H9 (cell line): ENCODE data around the gene ETV6. TPM values are rescaled to one million over a fixed set of nuclear protein-coding genes. Genes with fewer than 3 reads are reported as not detected.
A peak's percentile ranks its signal among the peaks of the same experiment; 100 is the strongest.

ENCODE experiments used
- DNase-seq: peaks from one replicate; pipeline ENCODE4 v3.0.0-alpha.2; 2017
- H2AFZ ChIP-seq: one replicate; pipeline ENCODE4 v1.6.1; 2013; ENCODE audit warnings: mild to moderate bottlenecking, low read length, control low read depth, moderate library complexity
- H2AK5ac ChIP-seq: 2 replicates; pipeline ENCODE4 v1.6.1; 2013; ENCODE audit warnings: low read length, control low read depth, mixed read lengths; ENCODE audit not compliant: insufficient read length
- H2BK120ac ChIP-seq: one replicate; pipeline ENCODE4 v1.6.1; 2013; ENCODE audit warnings: low read depth, mild to moderate bottlenecking, low read length, control low read depth, inconsistent platforms; ENCODE audit not compliant: poor library complexity, severe bottlenecking
- H2BK12ac ChIP-seq: 2 replicates; pipeline ENCODE4 v1.6.1; 2013; ENCODE audit warnings: low read length, control low read depth, mixed read lengths, low read depth; ENCODE audit not compliant: insufficient read length
- H2BK15ac ChIP-seq: 2 replicates; pipeline ENCODE4 v1.6.1; 2013; ENCODE audit warnings: low read depth, low read length, control low read depth
- H2BK20ac ChIP-seq: one replicate; pipeline ENCODE4 v1.6.1; 2013; ENCODE audit warnings: low read depth, mild to moderate bottlenecking, low read length, control low read depth, inconsistent platforms; ENCODE audit not compliant: poor library complexity, severe bottlenecking
- H2BK5ac ChIP-seq: 2 replicates; pipeline ENCODE4 v1.6.1; 2013; ENCODE audit warnings: low read length, control low read depth, mixed read lengths; ENCODE audit not compliant: insufficient read length
- H3K14ac ChIP-seq: 2 replicates; pipeline ENCODE4 v1.6.1; 2013; ENCODE audit warnings: low read length, control low read depth; ENCODE audit not compliant: insufficient read depth
- H3K18ac ChIP-seq: 2 replicates; pipeline ENCODE4 v1.6.1; 2013; ENCODE audit warnings: low read depth, mild to moderate bottlenecking, mixed read lengths, low read length, control low read depth; ENCODE audit not compliant: insufficient read length
- H3K23ac ChIP-seq: 2 replicates; pipeline ENCODE4 v1.6.1; 2013; ENCODE audit warnings: low read length, control low read depth, mixed read lengths, low read depth; ENCODE audit not compliant: insufficient read length
- H3K23me2 ChIP-seq: 2 replicates; pipeline ENCODE4 v1.6.1; 2013; ENCODE audit warnings: low read depth, mild to moderate bottlenecking, mixed read lengths, low read length, control low read depth; ENCODE audit not compliant: insufficient read length, poor library complexity, severe bottlenecking
- H3K27ac ChIP-seq: 2 replicates; pipeline ENCODE4 v1.5.1; 2013; ENCODE audit warnings: low read length, control low read depth, mixed read lengths, low read depth; ENCODE audit not compliant: insufficient read length
- H3K27me3 ChIP-seq: 2 replicates; pipeline ENCODE4 v1.6.1; 2013; ENCODE audit warnings: low read length, control low read depth, inconsistent platforms; ENCODE audit not compliant: insufficient read depth
- H3K4ac ChIP-seq: 2 replicates; pipeline ENCODE4 v1.6.1; 2013; ENCODE audit warnings: low read depth, mild to moderate bottlenecking, control low read depth, inconsistent platforms, low read length, moderate library complexity
- H3K4me1 ChIP-seq: 2 replicates; pipeline ENCODE4 v1.6.1; 2013; ENCODE audit warnings: low read length, control low read depth, inconsistent platforms; ENCODE audit not compliant: insufficient read depth
- H3K4me2 ChIP-seq: 2 replicates; pipeline ENCODE4 v1.6.1; 2013; ENCODE audit warnings: low read length, control low read depth, mixed read lengths; ENCODE audit not compliant: insufficient read length, insufficient read depth
- H3K56ac ChIP-seq: 2 replicates; pipeline ENCODE4 v1.6.1; 2013; ENCODE audit warnings: low read depth, mild to moderate bottlenecking, mixed read lengths, low read length, control low read depth; ENCODE audit not compliant: insufficient read length
- H3K79me1 ChIP-seq: 2 replicates; pipeline ENCODE4 v1.6.1; 2013; ENCODE audit warnings: low read depth, mild to moderate bottlenecking, moderate library complexity, low read length, control low read depth, inconsistent platforms; ENCODE audit not compliant: insufficient read depth, poor library complexity, severe bottlenecking
- H3K79me2 ChIP-seq: 2 replicates; pipeline ENCODE4 v1.6.1; 2013; ENCODE audit warnings: low read length, control low read depth, inconsistent platforms; ENCODE audit not compliant: insufficient read depth
- H3K9ac ChIP-seq: 2 replicates; pipeline ENCODE4 v1.6.1; 2013; ENCODE audit warnings: low read length, control low read depth, mixed read lengths; ENCODE audit not compliant: insufficient read length; ENCODE audit errors: extremely low read depth
- H3K9me3 ChIP-seq: one replicate; pipeline ENCODE4 v1.6.1; 2013; ENCODE audit warnings: low read depth, low read length, inconsistent platforms; ENCODE audit not compliant: control insufficient read depth
- H3T11ph ChIP-seq: one replicate; pipeline ENCODE4 v1.6.1; 2013; ENCODE audit warnings: mild to moderate bottlenecking, low read length, control low read depth, inconsistent platforms
- H4K20me1 ChIP-seq: one replicate; pipeline ENCODE4 v1.6.1; 2013; ENCODE audit not compliant: control insufficient read depth, insufficient read length, insufficient read depth
- H4K5ac ChIP-seq: 2 replicates; pipeline ENCODE4 v1.6.1; 2013; ENCODE audit warnings: low read depth, mild to moderate bottlenecking, mixed read lengths, low read length, control low read depth; ENCODE audit not compliant: insufficient read length
- H4K8ac ChIP-seq: replicated peaks from 2 replicates; pipeline ENCODE4 v1.6.1; 2013; ENCODE audit warnings: low read length, control low read depth, mixed read lengths, low read depth; ENCODE audit not compliant: insufficient read length
- H4K91ac ChIP-seq: 2 replicates; pipeline ENCODE4 v1.6.1; 2013; ENCODE audit warnings: low read depth, mild to moderate bottlenecking, moderate library complexity, mixed read lengths, low read length, control low read depth; ENCODE audit not compliant: insufficient read length
- H3K27ac Mint-ChIP-seq, 3 experiments: 2 replicates in 2 of 3; 3 replicates in 1 of 3; pipeline ENCODE4 v1.8.0; 2020 to 2021; ENCODE audit warnings: mixed read lengths in 3 of 3, mild to moderate bottlenecking in 1 of 3, moderate library complexity in 1 of 3
- H3K27me3 Mint-ChIP-seq: 2 replicates; pipeline ENCODE4 v1.8.0; 2021; ENCODE audit warnings: low read depth, mild to moderate bottlenecking, moderate library complexity, mixed read lengths
- H3K36me3 Mint-ChIP-seq, 3 experiments: 2 replicates in 2 of 3; 3 replicates in 1 of 3; pipeline ENCODE4 v1.8.0; 2020 to 2021; ENCODE audit warnings: low read depth in 3 of 3, mixed read lengths in 3 of 3; ENCODE audit not compliant: insufficient read depth in 1 of 3
- H3K4me1 Mint-ChIP-seq, 2 experiments: 2 replicates each; pipeline ENCODE4 v1.8.0; 2020; ENCODE audit warnings: mixed read lengths in 2 of 2
- H3K4me3 Mint-ChIP-seq, 2 experiments: 2 replicates in 1 of 2; 3 replicates in 1 of 2; pipeline ENCODE4 v1.8.0; 2020 to 2021; ENCODE audit warnings: mild to moderate bottlenecking in 2 of 2, mixed read lengths in 2 of 2, moderate library complexity in 1 of 2
- H3K9me3 Mint-ChIP-seq, 2 experiments: 2 replicates in 1 of 2; 3 replicates in 1 of 2; pipeline ENCODE4 v1.8.0; 2020; ENCODE audit warnings: mild to moderate bottlenecking in 2 of 2, mixed read lengths in 2 of 2, moderate library complexity in 1 of 2
- WGBS: extraction: QIAGEN DNeasy Blood & Tissue Kit; methylation state at CpG from one replicate; pipeline ENCODE4 v1.1.7; 2013; ENCODE audit warnings: missing lambda C conversion rate, low lambda C conversion rate, mixed read lengths; ENCODE audit not compliant: insufficient read length; ENCODE audit errors: extremely low coverage; 5-methylcytosine and 5-hydroxymethylcytosine counted together
- total RNA-seq: library from RNA; stranded (reverse); gene quantifications from 2 replicates; pipeline ENCODE4 v1.2.1, GENCODE V29; 2021
- TF ChIP-seq, protein P1 (sequence below): fragments of 200-600 bp; sonication (generic); conservative IDR thresholded peaks from 3 replicates; pipeline ENCODE4 v1.8.0; 2021; ENCODE audit warnings: antibody characterized with exemption, mild to moderate bottlenecking

The ETV6 gene
- total RNA-seq, 1 experiment from 2014 or later = 28.7 TPM

DNA sequence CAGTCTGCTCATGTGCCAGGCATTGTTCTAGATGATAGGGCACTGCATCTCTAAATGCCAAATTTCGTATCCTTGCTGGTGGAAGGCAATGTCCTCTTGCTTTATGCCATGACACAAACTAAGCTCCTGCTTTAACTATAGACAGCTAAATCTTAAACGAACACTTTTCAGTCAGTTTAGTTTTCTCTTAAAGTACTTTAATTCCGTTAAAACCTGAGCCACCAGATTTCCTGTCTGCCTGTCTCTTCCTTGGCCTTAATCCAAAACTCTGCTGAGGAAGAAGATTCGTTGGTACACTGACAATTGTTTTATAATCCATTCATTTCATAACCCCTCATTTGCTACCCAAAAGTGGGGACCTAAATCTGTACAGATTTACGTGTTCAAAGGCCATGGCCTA, 226.8 kb downstream of the ETV6 start:
- Histone ChIP-seq H2AK5ac (no peak overlapping the region), H3K9me3 (no peaks in the 10 kb centered on the region), H3K27ac (no peak overlapping the region), H2BK12ac (no peak overlapping the region), H2AFZ (no peak overlapping the region), H3K14ac (no peak overlapping the region), H4K91ac (no peak overlapping the region), H3K79me2 (no peaks in the 10 kb centered on the region), H3K27me3 (no peaks in the 10 kb centered on the region), H3K4ac (no peak overlapping the region), H3K9ac (no peak overlapping the region), H3K23me2 (no peaks in the 10 kb centered on the region), H4K8ac (no peak overlapping the region), H3K23ac (no peak overlapping the region), H4K20me1 (no peaks in the 10 kb centered on the region), H3K18ac (no peak overlapping the region), H2BK15ac (no peak overlapping the region), H3K79me1 (no peaks in the 10 kb centered on the region), H2BK20ac (no peak overlapping the region), H4K5ac (no peak overlapping the region), H2BK120ac (no peak overlapping the region), H3T11ph (no peak overlapping the region), H3K4me1 (peaks cover 5% of the 10 kb centered on the region; the same call in 1 of the 2 replicates), H2BK5ac (no peak overlapping the region), H3K4me2 (no peak overlapping the region), H3K56ac (no peak overlapping the region)
- Mint-ChIP-seq H3K27me3 (no peaks in the 10 kb centered on the region), H3K4me1 (peaks cover 16 to 30% of the 10 kb centered on the region in 2 experiments), H3K27ac (peak overlapping the region in 1 of 3 experiments; percentile 78; a peak in 1 of 7 replicates), H3K36me3 (peaks cover 2 to 15% (median 15%) of the 10 kb centered on the region in 3 experiments; a peak in 5 of 7 replicates), H3K9me3 (no peaks in the 10 kb centered on the region), H3K4me3 (no peak overlapping the region)
- TF ChIP-seq, protein P1, sequence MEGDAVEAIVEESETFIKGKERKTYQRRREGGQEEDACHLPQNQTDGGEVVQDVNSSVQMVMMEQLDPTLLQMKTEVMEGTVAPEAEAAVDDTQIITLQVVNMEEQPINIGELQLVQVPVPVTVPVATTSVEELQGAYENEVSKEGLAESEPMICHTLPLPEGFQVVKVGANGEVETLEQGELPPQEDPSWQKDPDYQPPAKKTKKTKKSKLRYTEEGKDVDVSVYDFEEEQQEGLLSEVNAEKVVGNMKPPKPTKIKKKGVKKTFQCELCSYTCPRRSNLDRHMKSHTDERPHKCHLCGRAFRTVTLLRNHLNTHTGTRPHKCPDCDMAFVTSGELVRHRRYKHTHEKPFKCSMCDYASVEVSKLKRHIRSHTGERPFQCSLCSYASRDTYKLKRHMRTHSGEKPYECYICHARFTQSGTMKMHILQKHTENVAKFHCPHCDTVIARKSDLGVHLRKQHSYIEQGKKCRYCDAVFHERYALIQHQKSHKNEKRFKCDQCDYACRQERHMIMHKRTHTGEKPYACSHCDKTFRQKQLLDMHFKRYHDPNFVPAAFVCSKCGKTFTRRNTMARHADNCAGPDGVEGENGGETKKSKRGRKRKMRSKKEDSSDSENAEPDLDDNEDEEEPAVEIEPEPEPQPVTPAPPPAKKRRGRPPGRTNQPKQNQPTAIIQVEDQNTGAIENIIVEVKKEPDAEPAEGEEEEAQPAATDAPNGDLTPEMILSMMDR = no peak
- no peak for DNase-seq
- no CpG with 5 or more reads among the region's 5 CpGs for WGBS
